SIG-M5 treated with dmso at 0.1 percent for 504 hours (cell line): Measurements from ENCODE around the gene ARAF.

Source experiments
- DNase-seq: peaks from one replicate; lab custom pipeline; 2025; ENCODE audit not compliant: unreplicated experiment; lab: John Stamatoyannopoulos, UW

The ARAF gene

DNA sequence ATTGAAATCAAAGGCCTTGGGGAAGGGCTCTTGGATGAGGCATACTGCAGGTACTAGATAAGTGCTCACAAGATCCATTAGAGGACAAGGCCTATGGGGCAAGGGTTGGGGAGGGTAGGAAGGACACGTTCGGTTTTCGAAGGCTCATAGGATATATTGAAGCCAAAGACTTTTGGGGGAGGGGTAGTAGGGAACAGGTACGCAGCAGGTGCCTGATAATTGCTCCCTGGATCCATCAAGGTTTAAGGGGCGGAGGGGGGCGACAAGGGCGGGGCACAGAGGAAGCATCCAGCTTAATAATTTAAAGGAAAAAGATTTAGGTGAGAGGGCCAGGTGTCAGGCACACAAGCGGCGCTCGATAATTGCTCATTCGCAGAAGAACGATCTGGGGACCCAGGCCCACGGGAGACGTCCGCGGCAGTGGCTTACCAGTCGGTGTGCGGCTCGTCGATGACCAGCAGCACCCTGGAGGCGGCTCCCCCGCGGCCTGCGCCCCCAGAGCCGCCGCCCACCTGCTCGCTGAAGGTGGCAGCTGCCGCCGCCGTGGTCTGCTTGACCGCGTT, 58.0 kb downstream of the ARAF start:
- DNase-seq = no peak

DNA sequence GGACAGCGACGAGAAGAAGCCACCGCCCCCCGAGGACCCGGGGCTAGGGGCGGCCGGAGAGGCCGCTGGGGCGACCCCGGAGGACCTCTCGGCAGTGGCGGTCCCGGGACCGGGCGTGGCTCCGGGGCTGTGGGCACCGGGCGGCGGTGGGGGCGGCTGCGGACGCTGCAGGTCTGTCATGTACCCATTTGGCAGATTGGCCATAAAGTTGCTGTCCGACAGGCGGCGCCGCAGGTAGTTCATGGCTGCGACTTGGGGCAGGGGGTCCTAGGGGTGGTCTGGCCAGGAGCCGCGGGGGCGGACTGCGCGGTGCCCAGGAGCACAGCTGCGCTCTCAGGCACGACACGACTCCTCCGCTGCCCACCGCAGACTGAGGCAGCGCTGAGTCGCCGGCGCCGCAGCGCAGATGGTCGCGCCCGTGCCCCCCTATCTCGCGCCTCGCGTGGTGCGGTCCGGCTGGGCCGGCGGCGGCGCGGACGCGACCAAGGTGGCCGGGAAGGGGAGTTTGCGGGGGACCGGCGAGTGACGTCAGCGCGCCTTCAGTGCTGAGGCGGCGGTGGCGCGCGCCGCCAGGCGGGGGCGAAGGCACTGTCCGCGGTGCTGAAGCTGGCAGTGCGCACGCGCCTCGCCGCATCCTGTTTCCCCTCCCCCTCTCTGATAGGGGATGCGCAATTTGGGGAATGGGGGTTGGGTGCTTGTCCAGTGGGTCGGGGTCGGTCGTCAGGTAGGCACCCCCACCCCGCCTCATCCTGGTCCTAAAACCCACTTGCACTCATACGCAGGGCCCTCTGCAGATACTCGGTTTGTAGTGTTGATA, 58.7 kb downstream of the ARAF start, which contains the start of gene SYN1:
SYN1 (minus strand) TSS at position 372 of the 817 bp plus-strand sequence; CDS start at position 243, 129 bp downstream.
- DNase-seq = peak; percentile 33

DNA sequence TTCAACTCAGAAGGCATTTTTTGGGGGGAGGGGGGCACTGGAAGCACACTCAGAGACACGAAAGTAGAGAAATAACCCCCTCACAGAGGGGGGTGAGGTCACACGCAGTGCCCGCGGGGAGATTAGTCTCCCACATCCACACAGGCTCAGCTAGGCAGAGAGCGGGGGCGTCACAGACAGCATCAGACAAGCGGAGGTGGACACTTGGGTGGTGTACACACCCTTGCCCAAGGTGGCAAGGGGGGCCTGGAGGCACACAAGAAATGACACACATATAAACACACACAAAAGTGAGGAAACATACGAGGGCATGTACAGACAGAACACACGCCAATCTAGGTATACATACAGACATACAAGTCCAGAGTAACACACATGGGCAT, 59.3 kb downstream of the ARAF start:
- no peak for DNase-seq
